ENCODE data around the gene AKAP13.

DNA sequence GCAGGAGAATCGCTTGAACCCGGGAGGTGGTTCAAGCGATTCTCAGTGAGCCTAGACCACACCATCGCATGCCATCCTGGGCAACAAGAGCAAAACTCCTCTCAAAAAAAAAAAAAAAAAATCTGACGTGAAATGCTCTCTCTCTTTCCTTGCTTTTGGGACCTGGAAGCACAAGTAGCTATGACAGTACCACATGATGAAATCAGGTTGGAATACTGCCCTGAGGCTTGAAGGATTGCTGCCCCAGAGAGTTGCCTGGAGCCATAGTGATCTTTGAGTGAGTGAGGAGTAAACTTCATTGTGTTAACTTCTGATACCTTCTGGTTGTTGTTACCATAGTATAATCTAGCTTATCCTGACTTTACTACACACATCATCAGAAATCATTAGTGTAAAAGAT is 23.3 kb downstream of the AKAP13 start:
- TF ChIP-seq, protein P1, sequence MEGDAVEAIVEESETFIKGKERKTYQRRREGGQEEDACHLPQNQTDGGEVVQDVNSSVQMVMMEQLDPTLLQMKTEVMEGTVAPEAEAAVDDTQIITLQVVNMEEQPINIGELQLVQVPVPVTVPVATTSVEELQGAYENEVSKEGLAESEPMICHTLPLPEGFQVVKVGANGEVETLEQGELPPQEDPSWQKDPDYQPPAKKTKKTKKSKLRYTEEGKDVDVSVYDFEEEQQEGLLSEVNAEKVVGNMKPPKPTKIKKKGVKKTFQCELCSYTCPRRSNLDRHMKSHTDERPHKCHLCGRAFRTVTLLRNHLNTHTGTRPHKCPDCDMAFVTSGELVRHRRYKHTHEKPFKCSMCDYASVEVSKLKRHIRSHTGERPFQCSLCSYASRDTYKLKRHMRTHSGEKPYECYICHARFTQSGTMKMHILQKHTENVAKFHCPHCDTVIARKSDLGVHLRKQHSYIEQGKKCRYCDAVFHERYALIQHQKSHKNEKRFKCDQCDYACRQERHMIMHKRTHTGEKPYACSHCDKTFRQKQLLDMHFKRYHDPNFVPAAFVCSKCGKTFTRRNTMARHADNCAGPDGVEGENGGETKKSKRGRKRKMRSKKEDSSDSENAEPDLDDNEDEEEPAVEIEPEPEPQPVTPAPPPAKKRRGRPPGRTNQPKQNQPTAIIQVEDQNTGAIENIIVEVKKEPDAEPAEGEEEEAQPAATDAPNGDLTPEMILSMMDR (IDR thresholded peaks at IDR 0.05) = no peak
- no peak for TF ChIP-seq POLR2A (IDR thresholded peaks at IDR 0.05)

All from uterus (tissue), 2 donors.